Effector CD8-positive, alpha-beta T cell (primary cell): ENCODE data around the gene BRIP1.

Experiments
- DNase-seq: peaks from one replicate; lab custom pipeline; 2025; lab: John Stamatoyannopoulos, UW

The BRIP1 gene

DNA sequence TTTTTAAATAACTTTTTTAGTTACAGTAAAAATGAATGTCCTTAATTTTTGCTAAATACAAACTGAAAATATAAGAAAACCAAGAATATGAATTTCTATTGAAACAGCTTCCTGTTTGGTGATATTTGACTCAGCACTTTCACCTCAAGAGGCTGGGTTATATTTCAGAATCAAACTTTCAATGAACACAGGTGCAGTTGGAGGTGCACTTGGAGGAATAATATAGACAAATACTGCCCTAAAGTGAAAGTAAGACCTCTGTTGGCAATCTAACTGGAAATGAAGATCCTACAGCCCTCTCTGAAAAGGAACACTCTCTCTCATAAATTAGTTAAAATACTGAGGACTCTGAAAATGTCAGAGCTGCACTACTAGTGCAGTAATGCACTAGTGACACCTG lies 106.2 kb downstream of the BRIP1 start:
- no peak for DNase-seq

DNA sequence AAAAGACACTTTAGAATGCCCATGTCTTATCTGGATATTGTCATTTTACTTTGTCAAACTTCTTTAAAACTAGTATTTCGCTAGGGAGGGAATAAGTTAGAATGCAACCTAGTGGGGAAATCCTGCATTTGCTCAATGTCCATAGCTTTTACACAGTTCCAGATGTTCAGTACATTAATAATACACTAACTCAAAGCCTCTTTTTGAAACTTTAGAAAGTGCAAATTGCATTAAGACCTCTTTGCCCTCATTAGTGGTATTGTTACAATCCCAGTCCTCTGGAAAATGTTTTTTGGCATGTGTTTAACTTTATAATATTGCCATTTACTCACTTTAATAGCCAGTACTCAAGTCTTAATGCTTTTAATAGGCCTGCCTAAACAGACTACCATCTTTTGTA lies 106.8 kb downstream of the BRIP1 start:
- no peak for DNase-seq

DNA sequence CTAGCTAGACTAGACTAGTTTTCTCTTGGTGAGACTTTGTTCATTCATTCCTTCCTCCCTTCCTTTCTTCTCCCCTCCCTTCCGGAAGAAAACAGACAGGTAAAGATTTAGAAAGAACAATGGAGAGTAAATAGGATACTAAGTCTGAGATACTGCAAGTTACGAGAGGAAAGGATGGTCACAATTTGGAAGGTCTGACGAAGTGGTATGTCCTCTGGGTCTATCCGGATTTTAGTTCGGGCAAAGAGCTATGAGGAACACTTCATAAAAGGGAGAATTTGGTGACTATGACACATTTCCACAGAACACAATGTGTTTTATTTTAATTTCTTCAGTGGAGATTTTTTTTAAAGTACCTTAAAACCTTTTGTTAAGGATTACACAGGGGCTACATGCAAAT lies 107.7 kb downstream of the BRIP1 start:
- DNase-seq = no peak

DNA sequence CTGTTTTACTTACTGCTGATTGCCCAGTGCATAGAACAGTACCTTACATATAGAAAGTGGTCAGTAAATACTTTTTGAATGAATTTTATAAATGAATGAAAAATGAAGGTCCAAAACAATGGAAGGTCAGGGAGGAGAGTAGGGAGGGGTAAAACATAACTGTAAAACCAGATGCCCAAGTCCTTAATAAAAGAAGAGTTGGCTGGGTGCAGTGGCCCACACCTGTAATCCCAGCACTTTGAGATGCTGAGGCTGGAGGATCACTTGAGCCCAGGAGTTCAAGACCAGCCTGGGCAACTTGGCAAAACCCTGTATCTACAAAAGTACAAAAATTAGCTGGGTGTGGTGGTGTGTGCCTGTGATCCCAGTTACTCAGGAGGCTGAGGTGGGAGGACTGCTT lies 108.2 kb downstream of the BRIP1 start:
- no peak for DNase-seq

DNA sequence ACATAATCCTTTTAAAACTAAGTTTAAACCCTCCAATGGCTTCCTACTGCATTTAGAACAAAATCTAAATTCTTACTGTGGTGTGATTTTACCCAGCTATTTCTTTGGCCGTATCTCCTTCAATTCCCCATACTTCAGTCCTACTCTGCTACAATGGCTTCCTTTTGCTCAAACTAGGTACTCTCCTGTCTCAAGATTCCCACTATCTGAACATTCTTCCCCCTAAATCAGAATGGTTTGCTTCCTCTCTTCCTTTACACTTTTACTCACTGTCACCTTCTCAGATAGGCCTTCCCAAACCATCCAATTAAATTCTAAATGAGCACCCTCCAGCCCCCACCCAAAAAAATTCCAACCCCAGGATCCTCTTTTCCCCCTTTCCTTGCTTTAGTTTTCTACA lies 109.2 kb downstream of the BRIP1 start:
- no peak for DNase-seq

DNA sequence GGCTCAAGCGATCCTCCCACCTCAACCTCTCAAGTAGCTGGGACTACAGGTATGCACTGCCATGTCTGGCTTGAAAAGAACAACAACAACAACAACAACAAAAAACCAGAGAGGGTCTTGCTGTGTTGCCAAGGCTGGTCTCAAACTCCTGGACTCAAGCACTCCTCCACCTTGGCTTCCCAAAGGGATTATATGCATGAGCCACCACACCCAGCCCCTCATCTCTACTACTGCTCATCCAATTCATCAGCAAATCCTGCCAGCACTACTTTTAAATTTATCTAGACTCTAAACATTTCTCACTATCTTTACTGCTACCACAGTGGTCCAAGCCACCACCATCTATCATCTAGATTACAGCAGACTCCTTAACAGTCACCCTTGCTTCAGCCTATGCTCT lies 109.6 kb downstream of the BRIP1 start:
- DNase-seq = no peak

DNA sequence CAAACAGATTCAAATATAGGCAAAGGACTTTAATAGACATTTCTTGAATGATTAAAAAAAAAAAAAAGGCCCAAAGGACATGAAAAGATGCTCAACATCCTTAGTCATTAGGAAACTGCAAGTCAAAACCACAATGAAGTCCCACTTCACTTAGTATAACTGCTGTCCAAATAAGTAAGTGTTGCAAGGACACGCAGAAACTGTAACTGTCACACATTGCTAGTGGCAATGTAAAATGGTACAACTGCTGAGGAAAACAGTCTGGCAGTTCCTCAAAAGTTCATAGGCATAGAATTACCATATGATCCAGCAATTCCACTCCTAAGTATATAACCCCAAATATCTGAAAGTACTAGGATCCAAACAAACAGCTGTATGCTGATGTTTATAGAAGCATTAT lies 112.7 kb downstream of the BRIP1 start:
- no peak for DNase-seq

DNA sequence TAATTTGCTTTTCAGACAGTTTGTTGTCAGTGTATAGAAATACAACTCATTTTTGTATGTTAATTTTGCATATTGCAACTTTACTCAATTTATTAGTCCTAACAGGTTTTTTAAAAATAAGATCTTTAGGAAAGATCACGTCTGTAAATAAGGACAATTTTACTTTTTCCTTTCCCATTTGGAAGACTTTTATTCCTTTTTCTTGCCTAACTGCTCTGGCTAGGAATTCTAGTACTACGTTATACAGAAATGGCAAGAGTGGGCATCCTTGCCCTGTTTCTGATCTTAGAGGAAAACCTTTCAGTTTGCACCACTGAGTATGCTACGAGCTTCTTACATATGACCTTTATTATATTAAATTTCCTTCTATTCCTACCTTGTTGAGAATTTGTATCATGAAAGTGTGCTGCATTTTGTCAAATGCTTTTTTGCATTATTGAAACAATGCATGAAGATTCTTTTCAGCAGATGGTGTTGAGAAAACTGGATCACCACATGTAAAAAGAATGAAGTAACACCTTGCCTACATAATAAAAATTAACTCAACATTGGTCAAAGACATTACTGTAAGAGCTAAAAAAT lies 113.4 kb downstream of the BRIP1 start:
- DNase-seq = no peak

DNA sequence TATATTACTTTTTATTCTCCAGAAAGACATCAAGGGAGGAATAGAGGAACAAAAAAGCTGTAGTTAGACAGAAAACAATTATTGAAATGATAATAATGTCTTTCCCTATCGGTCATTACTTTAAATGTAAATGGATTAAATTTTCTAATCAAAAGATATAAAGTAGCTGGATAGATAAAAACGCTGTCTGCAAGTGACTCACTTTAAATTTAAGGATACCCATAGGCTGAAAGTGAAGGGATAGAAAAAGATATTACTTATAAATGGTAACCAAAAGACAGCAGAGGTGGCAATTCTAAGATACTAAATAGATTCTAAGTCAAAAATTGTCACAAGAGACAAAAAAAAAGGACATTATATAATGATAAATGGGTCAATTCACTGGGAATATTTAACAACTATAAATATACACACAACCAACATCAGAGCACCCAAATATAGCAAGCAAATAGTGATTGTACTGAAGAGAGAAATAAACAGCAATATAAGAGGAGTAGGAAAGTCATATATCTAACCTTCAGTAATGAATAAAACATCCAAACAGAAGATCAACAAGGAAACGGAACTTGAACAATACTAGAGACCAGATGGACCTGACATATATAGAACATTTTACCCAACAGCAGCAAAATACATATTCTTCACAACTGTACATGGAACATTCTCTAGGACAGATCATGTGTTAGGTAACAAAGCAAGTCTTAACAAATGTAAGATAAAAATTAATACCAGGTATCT lies 116.9 kb downstream of the BRIP1 start:
- no peak for DNase-seq

DNA sequence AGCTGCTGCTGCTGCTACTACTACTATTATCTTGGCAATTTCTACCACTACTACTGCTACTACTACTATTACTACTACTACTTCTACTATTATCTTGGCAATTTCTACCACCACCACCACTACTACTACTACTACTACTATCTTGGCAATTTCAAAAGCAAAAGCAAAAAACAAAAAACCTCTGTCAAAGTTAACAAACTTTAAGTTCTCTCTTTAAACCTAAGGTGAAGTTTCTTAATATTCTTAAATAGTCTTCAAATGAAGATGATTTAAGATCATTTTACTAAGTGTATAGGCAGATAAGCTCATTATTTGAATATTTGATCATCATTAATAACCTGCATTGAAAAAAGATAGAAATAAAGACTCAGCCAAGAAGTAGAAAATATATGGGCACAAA lies 118.5 kb downstream of the BRIP1 start:
- DNase-seq = no peak

DNA sequence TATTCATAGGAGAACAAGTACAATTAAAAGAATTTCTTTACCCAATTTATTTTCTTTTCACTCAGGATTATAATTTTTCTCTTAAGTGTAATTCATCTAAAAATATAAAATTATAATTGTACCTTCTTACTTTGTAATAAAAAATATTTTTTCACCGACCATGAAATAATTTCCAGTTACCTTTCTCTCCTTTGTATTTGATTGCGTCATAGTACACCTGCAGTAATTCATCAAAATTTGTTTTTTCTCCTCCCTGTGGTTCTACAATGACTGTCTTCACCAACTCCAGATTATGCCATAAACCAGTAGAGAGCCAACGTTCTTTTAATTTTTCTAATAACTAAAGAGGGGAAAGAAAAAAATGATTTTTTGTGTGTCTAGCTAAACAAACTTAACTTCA lies 119.1 kb downstream of the BRIP1 start:
- no peak for DNase-seq

DNA sequence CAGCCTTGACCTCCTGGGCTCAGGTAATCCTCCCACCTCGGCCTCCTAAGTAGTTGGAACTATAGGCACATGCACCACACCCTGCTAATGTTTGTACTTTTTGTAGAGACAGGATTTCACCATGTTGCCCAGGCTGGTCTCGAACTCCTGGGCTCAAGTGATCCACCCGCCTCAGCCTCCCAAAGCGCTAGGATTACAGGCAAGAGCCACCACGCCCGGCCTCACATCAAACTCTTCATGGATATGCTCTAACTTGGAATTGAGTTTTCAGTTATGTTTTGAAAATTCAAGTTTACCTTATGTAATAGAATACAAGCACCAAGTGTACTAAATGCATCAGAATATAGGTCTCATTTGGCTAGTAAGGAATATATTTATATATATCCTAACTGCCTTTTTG lies 119.6 kb downstream of the BRIP1 start:
- no peak for DNase-seq

DNA sequence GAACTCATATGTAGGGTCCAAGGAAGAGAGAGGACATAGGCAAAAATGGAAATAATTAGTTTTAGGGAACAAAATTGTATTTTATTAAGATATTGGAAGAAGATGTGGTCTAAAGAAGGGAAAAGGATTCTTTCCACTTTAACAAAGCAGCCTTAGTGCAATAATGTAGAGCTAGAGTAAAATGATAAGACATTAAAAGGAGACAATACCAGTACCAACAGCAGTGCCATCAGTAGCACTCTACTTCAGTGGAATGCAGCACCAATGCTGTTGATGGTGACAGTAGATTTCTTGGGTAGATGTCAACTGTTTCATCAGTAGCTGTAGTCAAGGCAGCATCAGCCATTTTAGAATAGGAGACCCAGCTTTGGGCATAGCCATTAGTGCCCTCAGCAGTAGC lies 124.3 kb downstream of the BRIP1 start:
- no peak for DNase-seq

DNA sequence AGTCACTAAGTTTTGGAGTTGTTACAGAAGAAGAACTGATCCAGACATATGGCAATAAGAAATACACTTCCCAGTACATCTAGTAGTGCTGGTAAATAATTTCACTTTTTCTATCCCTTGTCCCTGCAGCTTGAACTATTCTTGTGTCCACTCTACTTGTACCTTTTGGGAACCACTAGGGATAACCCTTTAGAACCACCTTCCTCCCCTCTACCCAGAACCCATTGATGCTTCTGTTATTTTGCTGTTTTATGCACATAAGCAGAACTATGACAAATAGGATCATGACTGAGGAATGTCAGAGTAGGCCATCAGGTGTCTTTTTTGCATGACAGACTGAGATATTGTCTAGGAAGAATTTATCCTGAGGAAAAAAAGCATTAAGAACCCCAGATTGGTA lies 125.1 kb downstream of the BRIP1 start:
- DNase-seq = no peak

DNA sequence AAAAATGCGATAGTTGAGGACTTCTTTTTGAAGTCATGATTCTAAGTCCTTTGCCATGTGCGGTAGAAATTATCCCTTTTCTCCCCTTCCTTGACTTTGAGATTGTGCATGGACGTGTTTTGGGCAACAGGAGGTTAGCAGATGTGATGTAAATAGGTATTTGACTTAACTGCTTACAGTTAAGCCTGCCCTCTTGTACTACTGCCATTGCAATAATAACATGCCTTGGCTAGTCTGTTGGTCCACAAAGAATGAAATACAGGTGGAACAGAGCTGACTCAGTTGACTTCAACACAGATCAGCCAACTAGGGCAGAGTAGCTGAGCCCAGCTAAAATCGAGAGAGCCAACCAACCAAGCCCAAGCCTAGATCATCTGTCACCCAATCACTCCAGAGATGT lies 125.5 kb downstream of the BRIP1 start:
- no peak for DNase-seq

DNA sequence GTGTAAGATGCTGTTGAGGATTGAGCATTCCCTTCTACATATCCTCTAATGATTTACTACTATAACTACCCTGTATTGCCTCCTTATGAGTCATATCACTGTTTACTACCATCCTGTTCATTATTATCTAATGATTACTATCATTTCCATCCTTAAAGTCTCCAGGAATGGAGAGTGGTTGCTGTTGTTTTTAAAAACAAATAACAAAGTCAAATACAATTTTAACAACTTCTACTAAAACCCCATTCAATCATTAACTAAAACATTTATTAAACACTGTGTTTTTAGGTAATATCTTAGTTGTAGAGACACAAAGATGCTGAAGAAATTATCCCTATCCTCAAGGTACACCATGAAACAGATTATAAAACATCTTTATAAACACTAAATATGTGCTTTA lies 126.9 kb downstream of the BRIP1 start:
- DNase-seq = no peak

DNA sequence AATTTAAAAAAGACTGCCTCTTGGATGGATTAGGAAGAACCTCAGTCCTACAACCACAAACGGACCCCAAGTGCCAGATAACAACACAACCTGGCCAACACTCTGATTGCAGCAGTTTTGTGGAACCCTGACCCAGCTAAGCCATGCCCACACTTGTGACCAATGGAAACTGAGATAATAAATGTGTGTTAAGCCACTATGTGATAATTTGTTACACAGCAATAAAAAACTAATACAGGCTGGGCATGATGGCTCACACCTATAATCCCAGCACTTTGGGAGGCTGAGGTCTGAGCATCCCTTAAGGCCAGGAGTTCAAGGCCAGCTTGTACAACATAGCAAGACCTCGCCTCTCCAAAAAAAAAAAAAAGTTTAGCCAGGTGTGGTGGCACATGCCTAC lies 127.5 kb downstream of the BRIP1 start:
- DNase-seq = no peak

DNA sequence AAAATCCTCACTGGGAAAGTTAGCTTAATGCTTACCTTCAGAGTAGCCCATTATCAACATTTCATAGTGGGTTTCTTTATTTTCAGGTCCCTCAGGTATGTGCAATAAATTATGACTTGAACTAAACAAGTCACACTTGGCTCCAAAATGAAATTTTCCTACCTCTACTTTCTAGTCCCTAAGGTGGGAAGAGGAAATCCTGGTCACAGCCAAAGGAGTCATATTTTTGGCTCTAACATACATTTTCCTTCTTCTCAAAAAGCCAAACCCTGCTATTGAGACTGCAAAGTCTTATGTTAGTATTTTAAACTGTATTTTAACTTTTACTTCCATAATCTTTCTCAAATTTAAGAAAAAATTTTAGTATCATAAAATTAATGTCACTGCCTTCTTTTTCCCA lies 128.9 kb downstream of the BRIP1 start:
- no peak for DNase-seq

DNA sequence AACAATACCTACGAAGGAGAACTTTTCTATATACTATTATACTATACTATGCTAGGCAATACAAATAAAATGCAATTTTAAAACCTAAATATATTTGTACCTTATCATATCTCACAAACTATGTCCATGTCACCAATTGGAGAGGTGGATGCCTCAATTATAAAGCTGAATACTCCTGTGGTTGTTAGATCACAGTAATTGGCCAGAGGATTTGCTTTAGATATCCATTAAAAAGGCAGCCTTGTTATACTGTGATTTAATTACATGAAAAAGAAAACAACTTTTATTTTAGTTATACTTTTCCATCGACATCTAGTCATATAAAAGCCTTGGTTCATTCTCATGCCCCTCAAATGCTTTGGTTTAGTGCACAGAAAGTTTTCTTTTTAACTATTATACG lies 129.3 kb downstream of the BRIP1 start:
- DNase-seq = no peak

DNA sequence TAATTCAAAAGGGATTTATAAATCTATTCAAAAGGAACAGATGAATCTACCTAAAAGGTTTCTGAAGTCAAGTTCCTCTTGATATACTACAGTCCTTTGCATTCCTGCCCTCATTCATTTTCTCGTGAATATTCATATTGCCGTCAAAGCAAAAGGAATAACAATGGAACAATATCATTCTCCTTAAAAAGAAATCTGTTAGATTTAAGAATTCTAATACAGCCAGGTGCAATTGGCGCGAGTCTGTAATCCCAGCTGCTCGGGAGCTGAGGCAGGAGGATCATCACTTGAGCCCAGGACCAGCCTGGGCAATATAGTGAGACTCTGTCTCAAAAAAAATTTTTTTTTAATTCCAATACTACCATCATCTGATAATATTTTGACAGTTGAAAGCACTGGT lies 130.3 kb downstream of the BRIP1 start:
- DNase-seq = no peak

DNA sequence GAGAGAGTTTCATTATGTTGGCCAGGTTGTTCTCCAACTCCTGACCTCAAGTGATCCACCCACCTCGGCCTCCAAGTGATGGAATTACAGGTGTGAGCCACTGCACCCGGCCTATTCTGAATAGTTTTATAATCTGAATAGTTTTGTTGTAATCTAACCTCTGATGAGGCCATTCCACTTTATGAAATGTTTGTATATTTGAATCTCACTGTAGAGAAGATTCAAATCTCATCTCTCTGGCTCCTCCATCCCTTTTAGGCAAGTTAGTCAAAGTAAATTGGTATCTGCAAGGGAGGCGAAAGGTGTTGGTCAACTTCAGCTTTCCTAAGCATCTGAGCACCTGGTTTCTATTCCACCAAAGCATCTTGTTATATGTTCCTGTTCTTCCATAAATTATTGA lies 131.2 kb downstream of the BRIP1 start:
- DNase-seq = no peak

DNA sequence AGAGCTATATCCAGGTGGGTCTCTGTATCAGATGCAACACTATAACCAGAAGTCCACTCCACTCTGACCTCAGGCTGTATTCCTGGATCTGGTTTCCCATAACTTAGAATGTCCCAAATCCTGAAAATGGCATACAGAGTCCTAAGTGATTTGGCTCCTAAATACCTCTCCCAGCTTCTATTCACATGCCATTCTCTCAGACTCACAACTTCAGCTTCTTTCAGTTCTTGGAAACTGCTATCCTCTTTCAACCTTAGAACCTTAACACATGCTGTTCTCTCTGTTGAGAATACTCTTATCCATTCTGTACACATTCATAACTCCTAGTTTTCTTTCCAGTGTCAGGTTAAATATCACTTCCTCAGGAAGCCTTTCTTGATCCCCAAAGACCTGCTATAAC lies 132.0 kb downstream of the BRIP1 start:
- DNase-seq = no peak

DNA sequence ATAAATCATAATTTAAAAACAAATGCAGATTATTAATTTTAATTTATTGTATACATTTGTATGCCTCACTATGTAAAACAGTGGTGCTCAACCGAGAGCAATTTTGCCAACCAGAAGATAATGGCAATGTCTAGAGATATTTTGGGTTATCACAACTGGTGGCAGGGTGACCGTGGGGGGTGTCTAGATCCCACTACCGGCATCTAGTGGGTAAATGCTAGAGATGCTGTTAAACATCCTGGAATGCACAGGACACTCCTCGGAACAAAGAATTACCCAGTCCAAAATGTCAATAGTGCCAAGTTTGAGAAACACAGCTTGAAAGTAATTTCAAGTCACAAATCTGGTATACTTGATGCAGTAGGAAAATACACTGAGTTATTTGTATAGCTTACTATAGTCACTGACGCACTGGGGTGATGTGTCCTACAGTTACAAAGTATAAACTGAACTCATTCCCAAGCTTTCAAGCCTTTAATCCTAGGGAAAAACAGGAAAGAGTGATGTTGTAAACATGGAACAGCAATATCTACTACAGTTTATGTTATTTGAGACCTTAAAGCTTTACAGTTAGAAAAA lies 133.5 kb downstream of the BRIP1 start:
- no peak for DNase-seq

DNA sequence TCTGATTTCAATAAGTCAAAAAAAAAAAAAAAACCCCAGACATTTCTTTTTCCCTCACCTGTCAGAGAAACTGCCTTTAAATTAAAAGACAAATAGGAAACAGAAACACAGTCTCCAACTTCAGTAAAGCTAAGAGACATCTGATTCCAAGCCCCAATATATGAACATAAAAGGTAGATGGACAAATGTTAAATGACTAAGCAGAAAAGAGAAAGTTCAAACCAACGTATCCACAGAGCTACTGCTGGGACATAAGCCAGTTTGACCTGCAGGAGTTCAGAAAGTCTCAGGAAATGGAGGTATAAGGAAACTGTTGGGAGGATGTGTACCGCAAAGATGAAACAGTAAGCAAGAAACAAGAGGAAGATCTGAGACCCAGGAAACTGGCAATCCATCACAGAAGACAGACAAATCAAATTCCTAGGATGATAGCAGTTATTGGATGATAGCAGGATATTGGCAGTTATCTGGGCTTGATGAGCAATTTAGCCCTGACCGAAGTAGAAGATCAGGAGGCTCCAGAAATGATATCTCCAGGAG lies 135.0 kb downstream of the BRIP1 start:
- DNase-seq = no peak
